Stimulated activated naive B cell treated with anti-CD40 and anti-IgM and Interleukin-4, amounts not matched to agents 10 μg/mL and 1 μg/mL and 100 μg/mL, for 72 hours (primary cell): ENCODE measurements around the gene MYMX.

ENCODE experiments used
- ATAC-seq, 2 donors: fragments of 150-1000 bp; cut with Tn5 transposase; replicated peaks; 2 replicates each; pipeline ENCODE4 v1.10.0; 2021; ENCODE audit warnings: moderate library complexity in 1 of 2
- DNase-seq: peaks from one replicate; pipeline ENCODE4 v3.0.0; 2021
- H3K27ac Mint-ChIP-seq: one replicate; pipeline ENCODE4 v1.8.0; 2022; ENCODE audit warnings: mild to moderate bottlenecking, mixed read lengths
- H3K27me3 Mint-ChIP-seq, 2 donors: one replicate each; pipeline ENCODE4 v1.8.0; 2022; ENCODE audit warnings: mixed read lengths in 2 of 2
- H3K36me3 Mint-ChIP-seq, 2 donors: one replicate each; pipeline ENCODE4 v1.8.0; 2022; ENCODE audit warnings: mixed read lengths in 2 of 2, mild to moderate bottlenecking in 1 of 2
- H3K4me1 Mint-ChIP-seq, 2 donors: one replicate each; pipeline ENCODE4 v1.8.0; 2022; ENCODE audit warnings: mixed read lengths in 2 of 2, mild to moderate bottlenecking in 1 of 2
- H3K4me3 Mint-ChIP-seq, 2 donors: one replicate each; pipeline ENCODE4 v1.8.0; 2022; ENCODE audit warnings: mild to moderate bottlenecking in 2 of 2, mixed read lengths in 2 of 2, moderate library complexity in 1 of 2
- H3K9me3 Mint-ChIP-seq, 2 donors: one replicate each; pipeline ENCODE4 v1.8.0; 2022; ENCODE audit warnings: mixed read lengths in 2 of 2, mild to moderate bottlenecking in 1 of 2

The MYMX gene

DNA sequence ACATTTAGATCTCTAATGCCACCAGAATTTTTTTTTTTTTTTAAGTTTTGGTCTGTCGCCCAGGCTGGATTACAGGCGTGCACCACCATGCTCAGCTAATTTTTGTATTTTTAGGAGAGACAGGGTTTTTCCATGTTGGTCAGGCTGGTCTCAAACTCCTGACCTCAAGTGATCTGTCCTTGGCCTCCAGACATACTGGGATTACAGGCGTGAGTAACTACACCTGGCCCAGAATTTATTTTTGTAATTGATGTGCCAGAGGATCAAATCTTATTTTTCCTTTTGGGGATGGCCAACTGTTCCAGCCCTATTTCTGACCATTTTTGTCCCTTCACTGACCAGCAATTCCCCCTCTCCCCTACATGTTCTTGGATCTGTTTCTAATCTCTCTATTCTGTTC, 18.0 kb upstream of the MYMX start:
- no peak overlapping the region for H3K4me3 Mint-ChIP-seq
- ATAC-seq (no peak), DNase-seq (no peak)
- no peaks in the 10 kb centered on the region for H3K4me1 Mint-ChIP-seq
- H3K27ac Mint-ChIP-seq = no peak overlapping the region
- no peaks in the 10 kb centered on the region for H3K9me3 Mint-ChIP-seq
- H3K36me3 Mint-ChIP-seq = no peaks in the 10 kb centered on the region
- H3K27me3 Mint-ChIP-seq = peaks cover 8 to 20% of the 10 kb centered on the region in 2 donors

DNA sequence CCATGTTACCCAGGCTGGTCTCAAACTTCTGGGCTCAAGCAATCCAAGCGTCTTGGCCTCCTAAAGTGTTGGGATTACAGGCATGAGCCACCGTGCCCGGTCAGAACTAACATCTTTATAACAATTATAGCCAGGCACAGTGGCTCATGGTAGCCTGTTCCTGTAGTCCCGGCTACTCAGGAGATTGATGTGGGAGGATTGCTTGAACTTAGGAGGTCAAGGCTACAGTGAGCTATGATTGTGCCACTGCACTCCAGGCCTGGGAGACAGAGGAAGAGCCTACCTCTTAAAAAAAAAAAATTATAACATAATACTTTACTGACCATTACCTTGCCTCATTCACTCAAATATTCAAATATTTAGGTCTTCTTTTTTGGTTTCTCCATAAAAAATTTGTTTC, 16.8 kb upstream of the MYMX start:
- Mint-ChIP-seq H3K27ac (no peak overlapping the region), H3K4me3 (no peak overlapping the region)

DNA sequence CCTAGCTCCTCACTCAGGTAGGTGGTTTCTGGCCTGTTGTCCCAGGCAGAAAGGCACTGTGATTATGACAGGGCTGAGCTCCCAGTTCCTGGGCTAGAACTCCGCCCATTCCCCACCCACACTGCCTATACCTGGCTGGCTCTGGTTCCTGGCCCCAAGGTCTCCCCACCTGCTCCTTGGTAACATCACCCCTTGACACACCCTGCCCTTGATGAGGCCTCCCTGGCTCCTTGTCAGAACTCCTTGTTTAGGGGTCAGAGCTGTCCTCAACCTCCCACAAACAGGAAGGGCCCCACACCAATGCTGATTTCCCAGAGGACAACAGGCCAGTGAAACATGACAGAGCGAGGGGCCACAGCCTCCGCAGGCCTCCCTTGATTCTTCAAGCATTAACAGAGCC, 15.5 kb upstream of the MYMX start:
- Mint-ChIP-seq H3K27ac (peak overlapping the region; percentile 39), H3K4me3 (no peak overlapping the region), H3K27me3 (peaks cover 4 to 12% of the 10 kb centered on the region in 2 donors), H3K36me3 (no peaks in the 10 kb centered on the region), H3K9me3 (no peaks in the 10 kb centered on the region), H3K4me1 (no peaks in the 10 kb centered on the region)
- ATAC-seq (no peak), DNase-seq (no peak)

More for the DNA sequence above, 16.8 kb upstream of the MYMX start:
- no peaks in the 10 kb centered on the region for H3K4me1 Mint-ChIP-seq
- DNase-seq (no peak), ATAC-seq (no peak)
- no peaks in the 10 kb centered on the region for H3K36me3 Mint-ChIP-seq
- H3K27me3 Mint-ChIP-seq = peaks cover 4 to 11% of the 10 kb centered on the region in 2 donors
- no peaks in the 10 kb centered on the region for H3K9me3 Mint-ChIP-seq

DNA sequence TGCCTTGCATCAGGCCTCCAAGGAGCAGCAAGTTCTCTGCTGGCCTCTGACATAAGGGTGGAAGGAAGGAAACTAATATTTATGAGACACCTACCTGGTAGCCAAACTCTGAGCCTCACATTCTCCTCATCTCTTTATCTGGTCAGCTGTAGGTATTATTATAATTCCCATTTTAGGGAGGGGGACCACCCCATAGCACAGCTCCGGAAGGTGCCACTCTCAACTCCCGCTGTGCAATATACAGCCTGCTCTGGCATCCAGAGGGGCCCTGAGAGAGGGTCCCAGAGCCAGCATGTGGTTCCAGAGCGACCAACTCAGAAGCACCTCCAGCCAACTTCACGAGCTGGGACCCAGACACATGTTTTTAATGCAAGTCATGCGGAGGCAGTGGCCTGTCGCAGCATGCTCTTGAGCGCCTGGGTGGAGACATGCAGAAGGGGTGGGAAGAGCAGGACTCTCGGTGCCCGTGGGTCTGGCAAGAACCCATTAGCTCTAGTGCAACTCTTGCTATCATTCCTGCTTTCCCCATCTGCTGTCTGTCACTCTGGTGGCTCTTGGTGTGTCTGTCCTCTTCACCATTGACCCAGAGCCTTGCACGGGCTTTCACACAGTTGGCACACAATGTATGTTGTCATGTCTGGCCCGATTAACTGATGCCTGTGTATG, 15.0 kb upstream of the MYMX start:
- DNase-seq (no peak), ATAC-seq (no peak)
- Mint-ChIP-seq H3K9me3 (no peaks in the 10 kb centered on the region), H3K27me3 (peaks cover 8 to 17% of the 10 kb centered on the region in 2 donors), H3K4me1 (peaks cover 0 to 2% of the 10 kb centered on the region in 2 donors), H3K36me3 (no peaks in the 10 kb centered on the region), H3K27ac (peak overlapping the region; percentile 39), H3K4me3 (no peak overlapping the region)

DNA sequence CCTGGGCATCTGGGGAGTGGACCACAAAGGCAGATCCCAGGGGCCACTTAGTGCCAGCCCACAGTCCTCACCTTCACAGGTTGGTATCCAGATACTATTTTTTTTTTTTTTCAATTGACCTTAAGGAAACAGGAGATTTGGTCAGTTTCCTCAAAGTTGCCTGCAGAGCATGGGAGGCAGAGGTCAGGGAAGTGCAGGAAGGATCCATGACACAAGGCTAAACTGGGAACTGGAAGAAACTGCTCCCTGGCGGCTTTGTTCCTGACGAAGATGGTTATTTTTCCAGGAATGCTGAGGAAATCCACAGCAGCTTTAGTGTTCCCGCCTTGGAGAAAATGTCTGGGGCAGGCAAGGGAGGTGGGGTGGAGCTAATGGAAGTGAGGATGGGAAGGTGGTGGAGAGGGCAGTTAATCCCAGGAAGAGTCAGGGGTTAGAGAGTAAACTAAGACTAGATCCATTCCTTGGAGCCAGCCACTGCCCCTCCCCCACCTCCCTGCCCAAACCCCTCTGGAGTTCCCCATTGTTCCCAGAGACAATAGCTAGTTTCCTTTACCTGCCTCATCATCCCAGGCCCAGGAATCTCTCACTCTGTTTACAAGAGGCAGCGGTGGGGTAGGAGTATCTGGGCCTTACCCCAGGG, 14.3 kb upstream of the MYMX start:
- peaks cover 8 to 18% of the 10 kb centered on the region in 2 donors for H3K27me3 Mint-ChIP-seq
- ATAC-seq = no peak
- no peak overlapping the region for H3K4me3 Mint-ChIP-seq
- peaks cover 0 to 2% of the 10 kb centered on the region in 2 donors for H3K4me1 Mint-ChIP-seq
- H3K36me3 Mint-ChIP-seq = no peaks in the 10 kb centered on the region
- H3K9me3 Mint-ChIP-seq = no peaks in the 10 kb centered on the region
- DNase-seq = no peak
- H3K27ac Mint-ChIP-seq = no peak overlapping the region

DNA sequence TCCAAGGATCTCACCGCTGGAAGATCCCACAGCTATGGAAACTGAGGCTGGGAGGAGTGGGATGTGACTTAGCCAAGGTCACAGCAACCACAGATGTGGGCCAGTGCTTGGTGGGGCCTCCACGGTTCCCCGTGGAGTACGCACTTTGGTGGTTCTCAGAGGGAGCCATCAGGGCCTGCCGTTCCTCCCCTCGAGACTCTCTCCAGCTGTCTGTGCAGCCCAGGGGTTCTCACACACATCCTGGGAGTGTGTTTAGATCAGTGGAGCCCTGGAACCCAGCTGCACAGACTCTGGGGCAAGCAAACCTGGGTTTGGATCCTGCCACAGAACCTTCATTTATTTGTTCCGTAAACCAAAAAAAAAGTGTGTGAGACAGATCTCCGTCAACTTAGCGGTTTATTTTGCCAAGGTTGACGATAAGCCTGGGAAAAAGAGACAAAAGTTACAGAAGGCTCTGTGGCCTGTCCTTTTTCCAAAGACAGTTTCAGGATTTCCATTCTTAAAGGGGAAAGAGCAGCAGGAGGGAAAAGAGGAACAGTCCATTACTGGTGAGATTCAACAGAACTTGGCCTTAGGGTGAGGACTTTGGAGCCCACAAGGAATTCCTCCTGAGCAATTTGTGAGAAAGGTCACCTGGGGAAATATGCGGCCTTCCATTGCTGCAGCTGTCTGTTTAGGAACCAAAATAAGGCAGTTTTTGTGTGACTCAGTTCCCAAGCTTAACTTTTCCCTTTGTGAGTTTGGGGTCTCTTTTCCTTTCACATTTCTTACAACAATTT, 13.6 kb upstream of the MYMX start:
- H3K27ac Mint-ChIP-seq = no peak overlapping the region
- peaks cover 8 to 18% of the 10 kb centered on the region in 2 donors for H3K27me3 Mint-ChIP-seq
- DNase-seq (no peak), ATAC-seq (no peak)
- H3K9me3 Mint-ChIP-seq = no peaks in the 10 kb centered on the region
- H3K36me3 Mint-ChIP-seq = no peaks in the 10 kb centered on the region
- H3K4me3 Mint-ChIP-seq = no peak overlapping the region
- peaks cover 0 to 2% of the 10 kb centered on the region in 2 donors for H3K4me1 Mint-ChIP-seq

DNA sequence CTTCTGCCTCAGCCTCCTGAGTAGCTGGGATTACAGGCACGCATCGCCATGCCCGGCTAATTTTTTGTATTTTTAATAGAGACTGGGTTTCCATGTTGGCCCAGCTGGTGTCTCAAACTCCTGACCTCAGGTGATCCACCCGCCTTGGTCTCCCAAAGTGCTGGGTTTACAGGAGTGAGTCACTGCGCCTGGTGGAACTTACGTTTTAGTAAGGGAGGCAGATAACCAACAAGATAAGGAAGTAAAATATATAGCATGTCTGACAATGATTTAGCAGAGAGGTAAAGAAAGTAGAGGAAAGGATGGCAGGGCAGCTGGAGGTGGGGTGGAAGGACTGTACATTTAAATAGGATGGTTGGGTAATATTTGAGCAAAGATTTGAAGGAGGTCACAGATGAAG, 12.8 kb upstream of the MYMX start:
- DNase-seq (no peak), ATAC-seq (no peak)
- H3K36me3 Mint-ChIP-seq = no peaks in the 10 kb centered on the region
- no peak overlapping the region for H3K27ac Mint-ChIP-seq
- peaks cover 8 to 18% of the 10 kb centered on the region in 2 donors for H3K27me3 Mint-ChIP-seq
- H3K4me3 Mint-ChIP-seq = no peak overlapping the region
- H3K9me3 Mint-ChIP-seq = no peaks in the 10 kb centered on the region
- H3K4me1 Mint-ChIP-seq = peaks cover 0 to 2% of the 10 kb centered on the region in 2 donors

DNA sequence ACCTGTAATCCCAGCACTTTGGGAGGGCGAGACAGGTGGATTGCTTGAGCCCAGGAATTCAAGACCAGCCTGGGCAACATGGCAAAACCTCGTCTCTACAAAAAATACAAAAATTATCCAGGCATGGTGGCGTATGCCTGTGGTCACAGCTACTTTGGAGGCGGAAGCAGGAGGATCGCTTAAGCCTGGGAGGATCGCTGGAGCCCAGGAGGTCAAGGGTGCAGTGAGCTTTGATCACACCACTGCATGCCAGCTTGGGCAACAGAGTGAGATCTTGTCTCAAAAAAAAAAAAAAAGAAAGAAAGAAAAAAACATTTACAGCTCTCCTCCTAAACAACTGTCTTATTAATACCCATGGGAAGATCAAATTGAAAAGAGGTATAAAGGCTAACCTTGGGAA, 8.8 kb upstream of the MYMX start:
- Mint-ChIP-seq H3K36me3 (no peaks in the 10 kb centered on the region), H3K4me1 (peaks cover 0 to 2% of the 10 kb centered on the region in 2 donors), H3K9me3 (no peaks in the 10 kb centered on the region), H3K4me3 (no peak overlapping the region), H3K27ac (no peak overlapping the region), H3K27me3 (peaks cover 3 to 7% of the 10 kb centered on the region in 2 donors)
- ATAC-seq (no peak), DNase-seq (no peak)

DNA sequence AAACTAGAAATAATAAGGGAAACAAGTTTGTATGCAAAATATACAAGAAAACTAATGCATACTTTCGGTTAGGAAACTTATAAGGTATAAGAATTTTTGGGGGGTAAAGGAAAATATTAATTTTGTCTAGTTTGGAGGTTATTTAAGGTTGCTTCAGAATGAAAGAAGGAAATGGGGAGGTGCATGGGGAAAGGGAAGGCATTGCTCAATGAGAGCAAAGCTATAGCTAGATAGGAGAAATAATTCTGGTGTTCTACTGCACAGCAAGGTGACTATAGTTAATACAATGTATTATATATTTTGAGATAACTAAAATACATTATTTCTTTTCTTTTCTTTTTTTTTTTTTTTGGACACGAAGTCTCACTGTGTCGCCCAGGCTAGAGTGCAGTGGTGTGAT, 5.4 kb upstream of the MYMX start:
- H3K4me1 Mint-ChIP-seq = peaks cover 0 to 2% of the 10 kb centered on the region in 2 donors
- DNase-seq (no peak), ATAC-seq (no peak)
- H3K9me3 Mint-ChIP-seq = no peaks in the 10 kb centered on the region
- H3K27me3 Mint-ChIP-seq = peaks cover 6 to 8% of the 10 kb centered on the region in 2 donors
- no peaks in the 10 kb centered on the region for H3K36me3 Mint-ChIP-seq
- H3K4me3 Mint-ChIP-seq = no peak overlapping the region
- H3K27ac Mint-ChIP-seq = no peak overlapping the region

DNA sequence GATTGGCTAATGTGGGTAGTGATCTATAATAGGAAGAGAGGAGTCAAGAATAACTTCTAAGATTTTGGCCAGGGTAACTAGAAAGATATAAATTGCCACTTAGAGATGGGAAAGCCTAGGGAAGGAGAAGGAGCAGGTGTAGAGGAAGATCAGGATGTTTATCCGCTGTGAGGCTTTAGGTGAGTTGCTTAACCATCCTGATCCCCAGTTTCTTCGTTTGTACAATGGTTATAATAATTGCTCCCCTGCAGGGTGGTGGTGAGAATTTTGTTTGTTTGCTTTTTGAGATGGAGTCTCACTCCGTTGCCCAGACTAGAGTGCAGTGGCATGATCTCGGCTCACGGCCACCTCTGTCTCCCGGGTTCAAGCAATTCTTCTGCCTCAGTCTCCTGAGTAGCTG, 2.4 kb upstream of the MYMX start:
- Mint-ChIP-seq H3K27ac (no peak overlapping the region), H3K36me3 (no peaks in the 10 kb centered on the region)

DNA sequence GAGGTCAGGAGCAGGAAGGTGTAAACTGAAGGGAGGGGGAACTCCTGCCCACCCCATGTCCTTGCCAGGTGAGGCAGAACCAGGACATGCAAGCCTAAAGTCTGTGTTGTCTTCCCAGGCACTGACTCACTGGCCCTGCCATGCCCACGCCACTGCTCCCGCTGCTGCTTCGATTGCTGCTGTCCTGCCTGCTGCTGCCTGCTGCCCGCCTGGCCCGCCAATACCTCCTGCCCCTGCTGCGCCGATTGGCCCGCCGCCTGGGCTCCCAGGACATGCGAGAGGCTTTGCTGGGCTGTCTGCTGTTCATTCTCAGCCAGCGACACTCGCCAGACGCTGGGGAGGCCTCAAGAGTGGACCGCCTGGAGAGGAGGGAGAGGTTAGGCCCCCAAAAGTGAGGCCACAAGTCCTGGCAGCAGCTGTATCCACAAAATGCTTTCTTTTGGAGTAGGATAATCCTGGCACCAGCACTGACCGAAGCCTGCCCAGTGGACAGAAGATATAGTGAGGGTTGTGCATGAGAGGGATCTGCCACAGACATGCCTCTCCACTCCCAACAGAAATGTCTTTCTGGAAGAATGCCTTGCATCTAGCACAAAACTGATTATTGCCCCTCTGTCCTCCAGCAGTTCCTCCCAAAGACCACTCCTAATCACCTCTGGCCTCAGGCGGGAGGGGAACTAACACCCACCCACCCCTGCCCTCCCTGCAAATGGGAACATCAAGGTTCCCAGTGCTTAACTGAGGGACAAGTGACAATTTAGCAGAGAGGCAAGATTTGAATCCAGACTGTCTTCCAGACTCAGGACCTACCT, 812 bp downstream of the MYMX start:
- no peak overlapping the region for H3K27ac Mint-ChIP-seq
- H3K4me1 Mint-ChIP-seq = peaks cover 23 to 35% of the 10 kb centered on the region in 2 donors
- peaks cover 4 to 6% of the 10 kb centered on the region in 2 donors for H3K27me3 Mint-ChIP-seq
- ATAC-seq (no peak), DNase-seq (no peak)
- no peaks in the 10 kb centered on the region for H3K36me3 Mint-ChIP-seq
- no peaks in the 10 kb centered on the region for H3K9me3 Mint-ChIP-seq
- H3K4me3 Mint-ChIP-seq = no peak overlapping the region

More for the DNA sequence above, 2.4 kb upstream of the MYMX start:
- Mint-ChIP-seq H3K27me3 (peaks cover 3 to 4% of the 10 kb centered on the region in 2 donors), H3K9me3 (no peaks in the 10 kb centered on the region), H3K4me3 (no peak overlapping the region), H3K4me1 (peaks cover 9 to 13% of the 10 kb centered on the region in 2 donors)
- no peak for DNase-seq
- ATAC-seq = no peak

DNA sequence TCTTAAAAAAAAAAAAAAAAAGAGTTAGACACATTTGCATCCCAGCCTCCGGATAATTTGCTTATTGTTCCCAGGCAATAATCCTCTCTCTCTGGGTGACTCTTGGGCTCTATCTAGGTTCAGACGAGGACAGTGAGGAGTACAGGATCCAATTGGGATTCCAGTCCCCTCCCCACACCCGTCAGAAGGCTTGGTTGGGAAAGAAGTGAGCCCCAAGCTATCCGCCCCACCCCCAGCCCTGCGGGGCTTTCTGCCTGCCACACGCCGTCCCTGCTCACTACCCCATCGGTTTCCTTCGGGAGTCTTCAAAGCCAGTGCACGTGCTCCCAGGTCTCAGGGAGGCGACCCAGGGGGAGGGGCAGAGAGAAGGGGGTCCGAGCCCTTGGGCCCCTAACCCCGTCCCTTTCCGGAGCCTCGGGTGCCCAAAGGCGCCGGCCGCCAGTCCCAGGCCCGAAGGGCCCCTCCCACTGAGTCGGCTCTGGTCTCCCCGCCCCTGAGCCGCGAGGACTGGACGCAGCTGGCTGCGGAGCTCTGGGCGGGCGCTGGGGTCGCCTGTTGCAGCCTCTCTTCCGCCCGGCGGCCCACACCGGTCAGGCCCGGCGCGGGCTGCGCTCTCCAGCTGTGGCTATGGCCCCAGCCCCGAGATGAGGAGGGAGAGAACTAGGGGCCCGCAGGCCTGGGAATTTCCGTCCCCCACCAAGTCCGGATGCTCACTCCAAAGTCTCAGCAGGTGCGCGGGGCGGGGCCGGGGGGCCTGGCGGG, 2.5 kb downstream of the MYMX start:
- DNase-seq (peak; percentile 28), ATAC-seq (peak; percentile 43 to 44)
- H3K9me3 Mint-ChIP-seq = no peaks in the 10 kb centered on the region
- peak overlapping the region; percentile 67 for H3K27ac Mint-ChIP-seq
- peaks cover under 1 to 6% of the 10 kb centered on the region in 2 donors for H3K27me3 Mint-ChIP-seq
- H3K4me1 Mint-ChIP-seq = peaks cover 33 to 48% of the 10 kb centered on the region in 2 donors
- peak overlapping the region; percentile 78 to 82 for H3K4me3 Mint-ChIP-seq
- H3K36me3 Mint-ChIP-seq = no peaks in the 10 kb centered on the region
